Parathyroid adenoma (tissue), 2 donors: ENCODE results near the gene JCHAIN.
"Not testable (repeated sequence)": the region's sequence is repeated elsewhere in the genome, so short reads cannot be mapped to it uniquely, and the experiment has no call there.

ENCODE experiments used
- H2AFZ ChIP-seq: fragments of 300-600 bp; sonication (generic); one replicate; pipeline ENCODE4 v1.7.0; 2017; ENCODE audit warnings: antibody characterized with exemption, mild to moderate bottlenecking
- H3K27ac ChIP-seq: fragments of 300-600 bp; sonication (generic); one replicate; pipeline ENCODE4 v1.7.0; 2017
- H3K27me3 ChIP-seq: fragments of 300-600 bp; sonication (generic); one replicate; pipeline ENCODE4 v1.7.0; 2017; ENCODE audit warnings: low read length; ENCODE audit not compliant: control insufficient read depth, insufficient read depth
- H3K36me3 ChIP-seq: fragments of 300-600 bp; sonication (generic); one replicate; pipeline ENCODE4 v1.7.0; 2017; ENCODE audit warnings: low read length; ENCODE audit not compliant: control insufficient read depth, insufficient read depth
- H3K4me1 ChIP-seq: fragments of 300-600 bp; sonication (generic); one replicate; pipeline ENCODE4 v1.7.0; 2017; ENCODE audit warnings: control low read depth
- H3K4me2 ChIP-seq: fragments of 300-600 bp; sonication (generic); one replicate; pipeline ENCODE4 v1.7.0; 2017; ENCODE audit warnings: low read length
- H3K4me3 ChIP-seq: fragments of 300-600 bp; sonication (generic); one replicate; pipeline ENCODE4 v1.7.0; 2017; ENCODE audit warnings: low read depth, low read length
- H3K79me2 ChIP-seq: fragments of 300-600 bp; sonication (generic); one replicate; pipeline ENCODE4 v1.7.0; 2017; ENCODE audit warnings: control low read depth
- H3K9ac ChIP-seq: fragments of 300-600 bp; sonication (generic); one replicate; pipeline ENCODE4 v1.7.0; 2017; ENCODE audit warnings: mild to moderate bottlenecking
- H3K9me3 ChIP-seq: fragments of 300-600 bp; sonication (generic); one replicate; pipeline ENCODE4 v1.7.0; 2017; ENCODE audit warnings: low read length; ENCODE audit not compliant: control insufficient read depth
- CTCF ChIP-seq: fragments of 300-600 bp; sonication (generic); IDR thresholded peaks from one replicate; pipeline ENCODE4 v1.7.0; 2017; ENCODE audit warnings: antibody characterized with exemption, mild to moderate bottlenecking
- donor health status: primary hyperparathyroidism.

Gene JCHAIN

GRCh38 chr4:70674191-70674590, 7.9 kb upstream of the JCHAIN start:
- Histone ChIP-seq H3K27me3 (no peaks in the 10 kb centered on the region), H3K36me3 (no peaks in the 10 kb centered on the region)

DNA sequence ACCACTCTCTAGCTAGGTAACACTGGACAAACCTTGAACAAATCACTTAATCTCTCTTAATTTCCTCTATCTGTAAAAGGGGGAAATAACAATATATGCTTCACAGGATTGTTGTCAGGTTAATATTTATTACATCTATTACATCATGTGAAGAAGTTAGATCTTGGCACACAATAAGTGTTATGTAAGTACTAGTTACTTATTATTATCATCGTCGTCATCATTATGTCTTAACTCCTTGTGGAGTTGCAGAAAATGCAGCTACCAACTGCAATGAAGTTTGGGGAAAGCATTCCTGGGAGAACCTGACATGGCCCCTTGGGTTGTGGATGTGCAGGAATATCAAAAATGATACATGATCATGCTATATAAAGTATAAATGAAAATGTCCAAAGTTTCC, 4.8 kb upstream of the JCHAIN start:
- H3K9ac ChIP-seq: no peak overlapping the region
- H3K4me2 ChIP-seq: no peak overlapping the region
- no peaks in the 10 kb centered on the region for H3K9me3 ChIP-seq
- no peaks in the 10 kb centered on the region for H3K27me3 ChIP-seq
- no peaks in the 10 kb centered on the region for H3K36me3 ChIP-seq
- H3K4me3 ChIP-seq: no peak overlapping the region
- no peak for TF ChIP-seq CTCF
- H2AFZ ChIP-seq: no peak overlapping the region
- no peaks in the 10 kb centered on the region for H3K79me2 ChIP-seq
- no peaks in the 10 kb centered on the region for H3K4me1 ChIP-seq
- H3K27ac ChIP-seq: no peak overlapping the region

More at GRCh38 chr4:70674191-70674590, 7.9 kb upstream of the JCHAIN start:
- TF ChIP-seq CTCF: no peak
- no peak overlapping the region for H3K9ac ChIP-seq
- H3K9me3 ChIP-seq: no peaks in the 10 kb centered on the region
- no peak overlapping the region for H3K27ac ChIP-seq
- no peak overlapping the region for H2AFZ ChIP-seq
- H3K79me2 ChIP-seq: no peaks in the 10 kb centered on the region
- no peak overlapping the region for H3K4me3 ChIP-seq
- H3K4me1 ChIP-seq: no peaks in the 10 kb centered on the region
- H3K4me2 ChIP-seq: no peak overlapping the region

- H3K27me3 ChIP-seq: no peaks in the 10 kb centered on the region
- H3K4me3 ChIP-seq: no peak overlapping the region
- H3K4me2 ChIP-seq: no peak overlapping the region
- H3K9ac ChIP-seq: no peak overlapping the region
- H3K36me3 ChIP-seq: no peaks in the 10 kb centered on the region
- no peaks in the 10 kb centered on the region for H3K4me1 ChIP-seq
- no peak overlapping the region for H2AFZ ChIP-seq
- no peaks in the 10 kb centered on the region for H3K9me3 ChIP-seq
- no peak overlapping the region for H3K27ac ChIP-seq
- no peak for TF ChIP-seq CTCF
- no peaks in the 10 kb centered on the region for H3K79me2 ChIP-seq
Measured at GRCh38 chr4:70670332-70671014, 4.2 kb upstream of the JCHAIN start.

- H3K4me3 ChIP-seq: no peak overlapping the region
- no peak overlapping the region for H3K27ac ChIP-seq
- H3K79me2 ChIP-seq: no peaks in the 10 kb centered on the region
- no peak overlapping the region for H3K4me2 ChIP-seq
- no peaks in the 10 kb centered on the region for H3K4me1 ChIP-seq
- no peak overlapping the region for H3K9ac ChIP-seq
- TF ChIP-seq CTCF: no peak
- H3K36me3 ChIP-seq: no peaks in the 10 kb centered on the region
- H2AFZ ChIP-seq: no peak overlapping the region
- no peaks in the 10 kb centered on the region for H3K9me3 ChIP-seq
- no peaks in the 10 kb centered on the region for H3K27me3 ChIP-seq
Measured at GRCh38 chr4:70667740-70668535, 1.6 kb upstream of the JCHAIN start.

GRCh38 chr4:70661309-70661922, 4.9 kb downstream of the JCHAIN start:
- H3K9ac ChIP-seq, H2AFZ ChIP-seq, H3K27me3 ChIP-seq, H3K36me3 ChIP-seq, H3K4me2 ChIP-seq, H3K4me1 ChIP-seq, H3K9me3 ChIP-seq, H3K4me3 ChIP-seq, H3K27ac ChIP-seq, H3K79me2 ChIP-seq: not testable (repeated sequence)
